HG02798 (cell line): ENCODE measurements around the gene CRISP2.
"Not testable (repeated sequence)": the region's sequence is repeated elsewhere in the genome, so short reads cannot be mapped to it uniquely, and the experiment has no call there.

Experiments
- ATAC-seq: cut with Tn5 transposase; IDR thresholded peaks from one replicate; pipeline ENCODE4 v1.9.1; 2021; ENCODE audit warnings: mild to moderate bottlenecking; ENCODE audit not compliant: unreplicated experiment, poor library complexity

CRISP2 gene, protein sequence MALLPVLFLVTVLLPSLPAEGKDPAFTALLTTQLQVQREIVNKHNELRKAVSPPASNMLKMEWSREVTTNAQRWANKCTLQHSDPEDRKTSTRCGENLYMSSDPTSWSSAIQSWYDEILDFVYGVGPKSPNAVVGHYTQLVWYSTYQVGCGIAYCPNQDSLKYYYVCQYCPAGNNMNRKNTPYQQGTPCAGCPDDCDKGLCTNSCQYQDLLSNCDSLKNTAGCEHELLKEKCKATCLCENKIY

DNA sequence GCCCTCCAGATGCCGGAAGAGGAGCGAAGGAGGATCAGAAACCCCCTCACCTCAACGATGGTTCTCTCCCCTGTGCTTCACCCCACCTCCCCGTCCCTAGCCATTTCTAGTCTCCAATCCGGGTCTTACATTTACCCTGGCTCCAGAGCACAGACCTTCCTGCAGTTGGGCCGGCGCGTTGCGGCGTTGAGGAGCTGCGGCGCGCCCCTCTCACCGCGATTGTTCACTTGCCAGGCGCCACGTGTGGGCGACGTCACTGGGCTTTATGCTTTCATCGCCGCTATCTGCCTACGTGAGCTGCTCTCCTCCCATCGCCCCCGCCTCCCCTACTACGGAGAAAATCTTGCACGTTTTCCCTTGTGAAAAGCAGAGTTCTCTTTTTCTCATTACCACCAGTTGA lies at the start of gene CRISP2:
TSS of gene CRISP2 (minus strand) at position 198 of the 400 bp plus-strand sequence. CDS start 4,347 bp downstream, outside the sequence.
- ATAC-seq = no peak

DNA sequence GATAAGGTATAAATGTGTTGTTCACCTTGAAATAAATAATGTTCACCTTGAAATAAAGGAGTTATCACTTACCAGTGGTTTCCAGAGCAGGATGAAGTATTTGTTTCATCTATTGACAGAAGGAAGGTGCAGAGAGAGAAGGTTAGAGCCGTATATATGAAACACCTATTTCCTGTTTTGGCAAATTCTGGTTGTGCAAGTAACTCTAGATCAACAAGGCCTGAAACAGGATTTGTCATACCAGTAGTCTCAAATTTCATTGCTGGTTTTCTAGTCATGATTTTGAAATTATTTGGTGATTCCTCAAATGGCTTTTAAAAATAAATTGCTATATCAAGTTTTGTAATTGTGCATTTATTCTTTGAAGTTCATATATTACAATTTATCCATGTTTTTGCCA lies 30.9 kb upstream of the CRISP2 start, which contains the start of gene CRISP3:
TSS of gene CRISP3 (minus strand) at position 130 of the 400 bp plus-strand sequence. CDS start at position 109, 21 bp downstream.
- ATAC-seq = no peak

DNA sequence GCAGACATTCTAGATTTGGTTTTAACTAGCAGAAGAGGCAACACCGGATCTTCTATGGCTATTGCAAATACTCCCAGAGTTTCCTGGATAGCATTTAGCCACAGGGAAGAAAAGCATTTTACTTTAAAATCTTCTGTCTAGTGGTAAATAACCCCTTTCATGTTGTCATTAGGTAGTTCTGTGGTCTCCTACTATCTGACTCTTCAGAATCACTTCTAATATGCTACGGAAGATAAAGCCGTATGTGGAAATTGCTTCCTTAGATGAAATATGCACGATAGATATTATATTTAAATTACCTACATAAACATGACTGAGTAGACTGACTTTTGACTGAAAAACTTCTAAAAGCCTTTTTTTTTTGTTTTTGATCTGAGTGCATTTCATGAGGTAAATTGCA lies 30.1 kb upstream of the CRISP2 start:
- no peak for ATAC-seq

DNA sequence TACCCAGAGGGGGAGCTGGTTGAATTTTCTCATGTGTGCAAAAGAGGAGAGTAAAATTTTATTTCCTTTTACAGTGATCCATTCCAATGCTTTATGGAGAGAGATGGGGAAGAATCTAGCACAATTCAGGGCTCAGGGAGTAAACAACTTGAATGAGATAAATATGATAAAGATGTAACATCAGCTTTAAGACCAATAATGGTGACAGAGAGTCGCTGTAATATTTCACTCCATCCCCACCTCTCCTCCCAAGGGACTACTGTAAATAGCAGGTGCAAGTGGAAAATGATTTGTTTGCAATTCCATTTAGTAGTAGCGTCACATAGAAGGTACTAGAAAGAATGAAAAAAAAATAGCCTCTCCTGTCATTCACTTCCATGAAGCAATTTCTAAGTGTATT lies 26.1 kb upstream of the CRISP2 start:
- ATAC-seq = no peak

DNA sequence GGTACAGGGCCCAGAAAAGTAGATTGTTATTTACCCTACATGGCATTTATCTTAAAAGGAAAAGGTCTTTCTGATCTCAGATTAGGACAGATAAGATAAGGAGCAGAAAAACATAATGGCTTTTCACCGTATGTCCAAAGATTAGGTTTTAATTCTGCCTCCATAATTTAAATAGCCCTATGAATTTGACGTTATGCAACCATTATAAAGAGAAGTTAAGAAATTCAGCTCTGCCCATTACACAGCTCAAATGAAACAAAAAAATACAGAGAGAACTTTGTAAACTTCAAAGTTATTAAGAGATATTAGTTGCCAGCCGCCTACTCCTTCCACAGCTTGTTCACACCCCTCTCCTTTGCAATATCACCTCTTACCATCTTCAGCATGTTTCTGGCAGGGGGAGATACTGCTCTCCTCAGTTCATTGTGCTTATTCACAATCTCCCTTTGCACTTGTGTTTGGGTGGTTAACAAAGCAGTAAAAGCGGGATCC lies 22.7 kb upstream of the CRISP2 start:
- no peak for ATAC-seq

DNA sequence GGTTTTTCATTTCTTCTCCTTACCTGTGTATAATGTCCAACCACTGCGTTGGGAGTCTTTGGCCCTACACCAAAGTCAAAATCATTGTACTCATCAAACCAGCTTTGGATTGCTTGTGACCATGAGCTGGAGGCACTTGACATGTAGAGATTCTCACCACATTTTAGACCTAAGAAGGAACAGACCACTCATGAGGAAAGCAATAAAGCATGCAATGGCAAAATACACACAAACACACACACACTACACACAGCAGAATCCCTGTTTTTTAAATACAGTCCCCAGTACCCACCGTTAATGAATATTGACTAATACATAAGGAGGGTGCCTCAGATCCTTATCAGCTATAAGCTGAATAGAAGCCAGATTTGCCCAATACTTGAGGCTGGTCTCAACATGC lies 20.3 kb upstream of the CRISP2 start:
- ATAC-seq = no peak

DNA sequence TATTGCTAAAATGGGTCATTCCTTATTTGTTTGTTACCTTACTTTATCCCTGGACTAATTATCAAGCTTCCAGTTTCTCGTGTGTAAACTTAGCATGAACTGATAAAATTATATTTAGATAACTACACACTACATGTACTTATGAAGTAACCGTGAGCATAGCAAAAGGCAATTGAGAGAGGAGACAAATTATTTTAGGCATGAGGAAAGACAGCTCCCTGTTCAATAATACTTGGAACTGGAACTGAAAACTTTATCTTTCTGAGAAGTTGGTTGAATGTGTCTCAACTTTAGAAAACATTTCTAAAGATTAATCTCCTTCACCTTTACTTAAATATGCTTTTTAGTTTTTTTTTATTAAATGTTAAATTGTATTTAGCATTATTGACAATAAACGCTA lies 19.4 kb upstream of the CRISP2 start:
- ATAC-seq = no peak

DNA sequence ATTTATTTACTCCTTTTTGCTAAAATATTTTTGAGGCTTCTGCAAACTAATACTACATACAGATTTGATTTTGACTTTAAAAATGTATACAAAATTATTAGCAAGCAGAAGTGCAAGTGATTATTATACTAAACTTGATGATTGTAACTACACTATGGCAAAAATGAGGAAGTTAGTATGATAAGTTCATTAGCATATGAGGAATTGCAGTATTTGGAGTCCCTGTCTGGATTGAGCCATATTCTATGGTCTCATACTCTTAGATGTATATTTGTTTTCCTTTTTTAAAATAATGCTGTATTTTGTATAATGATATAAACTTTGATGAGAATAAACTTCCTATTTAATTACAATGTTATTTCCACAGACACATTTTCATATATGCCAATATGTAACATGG lies 16.9 kb upstream of the CRISP2 start:
- ATAC-seq = no peak

DNA sequence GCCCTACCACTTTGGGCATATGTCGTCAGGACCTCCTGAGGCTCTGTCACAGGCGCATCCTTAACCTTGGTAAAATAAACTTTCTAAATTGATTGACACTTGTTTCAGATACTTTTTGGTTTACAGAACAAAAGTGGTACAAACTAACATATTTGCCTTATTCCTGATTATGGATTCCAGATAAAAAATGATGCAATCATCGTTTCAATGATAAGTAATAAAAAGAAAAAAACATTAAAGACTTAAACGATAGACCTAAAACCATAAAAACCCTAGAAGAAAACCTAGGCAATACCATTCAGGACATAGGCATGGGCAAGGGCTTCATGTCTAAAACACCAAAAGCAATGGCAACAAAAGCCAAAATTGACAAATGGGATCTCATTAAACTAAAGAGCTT lies 10.6 kb upstream of the CRISP2 start:
- ATAC-seq = not testable (repeated sequence)

DNA sequence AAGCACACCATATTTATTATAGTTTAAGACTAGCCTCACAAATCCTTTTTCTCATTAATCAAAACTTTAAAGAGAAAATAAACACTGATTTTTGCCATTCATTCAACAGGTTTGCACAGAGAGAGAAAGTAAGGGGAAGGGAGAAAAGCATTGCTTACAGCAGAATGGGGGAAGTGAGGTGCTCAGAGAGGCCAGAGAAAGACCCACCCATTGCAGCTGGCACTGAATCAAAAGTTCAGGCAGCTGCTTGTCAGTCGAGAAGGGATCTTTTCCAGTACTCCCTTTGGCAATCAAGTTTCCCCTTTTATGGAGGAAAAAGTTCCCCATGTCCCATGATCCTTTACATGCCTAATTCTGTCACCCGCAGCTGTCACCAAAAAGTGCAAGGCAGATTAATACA lies 8.0 kb upstream of the CRISP2 start:
- no peak for ATAC-seq

DNA sequence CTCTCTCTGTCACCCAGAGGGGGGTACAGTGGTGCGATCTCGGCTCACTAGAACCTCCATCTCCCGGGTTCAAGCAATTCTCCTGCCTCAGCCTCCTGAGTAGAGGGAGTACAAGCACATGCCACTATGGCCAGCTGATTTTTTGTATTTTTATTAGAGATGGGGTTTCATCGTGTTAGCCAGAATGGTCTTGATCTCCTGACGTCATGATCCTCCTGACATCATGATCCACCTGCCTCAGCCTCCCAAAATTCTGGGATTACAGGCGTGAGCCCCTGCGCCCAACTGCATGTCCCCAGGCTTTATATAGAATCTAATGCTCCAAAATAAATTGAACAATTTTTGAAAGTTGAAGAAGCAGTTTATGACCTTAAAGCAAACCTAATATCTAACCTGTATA lies 7.0 kb upstream of the CRISP2 start:
- no peak for ATAC-seq

DNA sequence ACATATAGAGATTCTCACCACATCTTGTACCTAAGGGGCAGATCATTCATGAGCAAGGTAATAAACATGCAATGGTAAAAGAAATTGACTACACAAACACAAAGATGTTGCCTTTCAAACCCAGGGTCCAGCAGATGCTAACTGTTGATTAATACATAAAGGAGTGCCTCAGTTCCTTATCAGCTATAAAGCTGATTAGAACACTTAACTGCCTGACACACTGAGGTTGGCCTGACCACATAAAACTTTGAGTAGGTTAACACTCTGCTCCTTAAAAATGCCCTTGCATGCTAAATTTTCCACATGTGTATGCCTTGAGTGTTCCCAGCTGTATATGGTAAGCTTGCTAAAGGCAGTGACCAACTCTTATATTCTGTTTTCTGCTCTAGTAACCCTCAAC lies 14.9 kb downstream of the CRISP2 start:
- ATAC-seq = no peak

DNA sequence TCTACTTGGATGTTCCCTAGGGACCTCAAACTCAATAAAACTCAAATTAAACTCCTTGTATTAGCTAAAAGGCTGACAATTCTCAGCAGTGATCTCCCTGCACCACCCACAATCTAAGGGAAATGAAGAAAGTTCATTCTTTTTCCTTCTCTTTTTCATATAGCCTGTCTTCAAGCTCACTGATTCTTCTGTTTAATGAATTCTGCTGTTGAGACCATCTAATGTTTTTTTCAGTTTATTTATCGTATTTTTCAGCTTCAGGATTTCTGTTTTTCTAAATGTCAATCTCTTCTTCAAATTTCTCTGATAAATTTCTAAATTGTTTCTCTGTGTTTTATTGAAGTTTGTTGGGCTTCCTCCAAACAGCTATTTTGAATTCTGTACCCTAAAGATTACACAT lies 19.8 kb downstream of the CRISP2 start:
- ATAC-seq = no peak

DNA sequence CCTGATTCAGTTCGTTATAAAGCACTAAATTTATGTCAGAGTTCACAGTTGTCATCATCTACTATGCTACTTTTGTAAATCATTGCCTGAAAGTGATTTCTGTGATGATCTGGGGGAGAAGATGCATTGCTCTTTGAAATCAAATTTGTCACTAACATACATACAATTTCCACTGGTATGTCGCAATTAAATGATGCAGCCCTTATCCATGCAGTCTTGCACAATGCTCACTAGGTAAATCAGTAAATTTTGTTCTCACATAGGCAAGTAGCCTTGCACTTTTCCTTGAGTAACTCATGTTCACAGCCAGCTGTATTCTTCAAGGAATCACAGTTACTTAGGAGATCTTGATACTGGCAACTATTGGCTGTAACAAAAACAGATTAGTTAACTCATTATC lies 20.8 kb downstream of the CRISP2 start:
- no peak for ATAC-seq

DNA sequence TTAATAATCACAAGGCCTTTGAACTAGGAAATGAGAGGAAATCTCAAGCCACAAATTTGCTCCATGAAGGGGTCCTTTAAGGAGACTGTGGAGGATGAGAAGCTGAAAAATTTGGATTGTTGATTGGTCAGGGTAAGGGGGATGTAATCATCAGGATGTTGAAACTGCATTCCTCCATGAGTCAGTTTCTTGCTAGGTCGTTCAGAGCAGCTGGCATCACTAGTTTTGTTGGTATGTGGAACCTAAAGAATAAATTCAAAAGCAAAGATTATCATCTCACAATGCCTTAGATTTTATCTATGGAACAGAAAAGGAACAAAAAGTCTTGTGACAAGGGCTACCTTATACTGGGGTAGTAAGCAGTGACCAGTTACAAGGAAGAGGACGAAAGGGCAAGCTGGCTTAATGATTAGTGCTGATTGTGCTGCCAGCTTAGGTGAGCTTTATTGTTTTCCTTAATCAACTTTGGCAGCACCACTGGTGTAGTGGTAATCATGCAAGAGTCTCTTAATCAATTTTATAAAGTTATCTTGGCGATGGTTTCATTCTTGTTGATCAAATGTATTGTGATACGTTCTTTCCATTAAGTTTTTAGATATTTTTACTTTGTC lies 36.6 kb downstream of the CRISP2 start:
- ATAC-seq = no peak

DNA sequence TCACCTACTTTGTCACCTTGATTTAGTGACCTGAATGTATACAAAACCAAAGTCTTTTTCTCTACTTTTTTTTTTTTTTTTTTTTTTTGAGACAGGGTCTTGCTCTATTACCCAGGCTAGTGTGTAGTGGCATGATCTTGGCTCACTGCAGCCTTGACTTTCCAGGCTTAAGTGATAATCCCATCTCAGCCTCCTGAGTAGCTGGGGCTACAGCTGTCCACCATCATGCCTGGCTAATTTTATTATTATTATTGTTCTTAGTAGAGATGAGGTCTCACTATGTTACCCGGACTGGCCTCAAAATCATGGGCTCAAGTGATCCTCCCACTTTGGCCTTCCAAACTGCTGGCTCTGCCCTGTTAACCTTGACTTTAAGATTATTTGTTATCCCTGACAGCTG lies 37.5 kb downstream of the CRISP2 start:
- no peak for ATAC-seq

DNA sequence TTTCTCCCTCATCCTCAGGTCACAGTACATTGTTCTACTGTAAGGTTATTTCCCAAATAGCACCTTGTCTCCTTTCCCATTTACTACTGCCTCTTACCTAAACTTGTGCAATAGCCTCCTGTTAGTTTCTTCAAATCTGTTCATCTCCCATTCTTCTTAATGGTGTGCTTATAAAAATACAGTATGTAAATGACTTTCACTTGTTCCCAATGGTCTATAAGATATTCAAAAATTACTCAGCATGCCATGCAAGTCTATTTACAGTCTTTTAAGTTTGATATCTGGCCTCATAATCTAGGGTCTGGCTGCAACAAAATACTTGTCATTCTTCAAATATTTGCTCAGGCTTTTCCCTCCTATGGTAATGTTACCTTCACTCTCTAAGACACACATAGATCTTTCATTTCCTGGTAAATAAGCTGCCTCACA lies 45.2 kb downstream of the CRISP2 start:
- ATAC-seq = no peak

DNA sequence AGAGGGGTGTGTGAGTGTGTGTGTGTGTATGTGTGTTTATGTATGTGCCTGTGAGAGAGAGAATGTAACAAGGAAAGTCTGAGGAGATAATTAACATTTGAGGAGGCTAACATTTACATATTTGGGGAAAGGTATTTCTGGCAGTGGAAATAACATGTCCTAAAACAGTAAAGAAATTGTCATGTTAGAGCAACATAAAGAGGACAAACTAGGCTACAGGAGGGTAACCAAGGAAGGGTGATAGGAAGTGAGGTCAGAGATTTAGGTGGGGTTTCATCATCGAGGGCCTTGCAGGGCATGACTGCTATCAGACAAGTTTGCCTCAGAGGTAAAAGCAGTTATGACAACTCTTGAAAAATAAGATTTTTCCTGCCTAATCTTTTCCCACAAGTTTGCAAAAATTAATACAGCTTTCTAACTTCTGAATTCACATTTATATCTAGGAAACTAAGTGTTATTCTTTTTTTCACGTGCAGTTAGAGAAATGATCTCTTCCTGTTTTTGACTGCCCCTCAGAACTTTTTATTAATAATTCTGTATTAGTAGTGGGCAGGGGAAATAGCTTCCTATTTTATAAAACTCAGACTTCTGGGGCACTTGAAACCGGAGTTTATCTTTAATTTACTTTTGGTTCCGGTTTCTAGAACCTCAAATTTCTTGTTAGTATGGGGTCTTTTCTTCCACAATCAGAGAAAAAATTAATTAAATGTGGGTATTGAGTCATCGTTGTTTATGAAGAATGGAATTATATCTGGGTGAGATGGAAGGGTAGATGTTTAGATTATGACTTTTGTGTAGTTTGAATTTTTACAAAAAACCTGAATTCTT lies 46.2 kb downstream of the CRISP2 start:
- ATAC-seq = no peak

DNA sequence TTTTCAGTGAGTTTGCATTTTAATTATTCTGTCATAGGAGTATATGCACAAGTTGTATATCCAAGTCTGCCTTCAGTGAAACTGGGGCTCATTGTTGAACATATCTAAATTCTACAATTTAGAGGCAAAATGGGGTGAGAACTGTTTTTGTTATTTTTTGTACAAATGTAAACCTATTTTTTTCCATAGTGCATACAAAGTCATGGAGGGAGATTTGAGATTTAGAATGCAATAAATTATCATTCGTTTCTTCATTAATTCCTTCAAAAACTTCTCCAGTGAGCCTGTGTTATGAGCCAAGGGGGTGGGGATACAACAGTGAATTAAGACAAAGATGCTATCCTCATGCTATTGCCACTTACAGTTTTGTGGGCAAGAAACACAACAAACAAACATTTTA lies 46.9 kb downstream of the CRISP2 start:
- no peak for ATAC-seq

DNA sequence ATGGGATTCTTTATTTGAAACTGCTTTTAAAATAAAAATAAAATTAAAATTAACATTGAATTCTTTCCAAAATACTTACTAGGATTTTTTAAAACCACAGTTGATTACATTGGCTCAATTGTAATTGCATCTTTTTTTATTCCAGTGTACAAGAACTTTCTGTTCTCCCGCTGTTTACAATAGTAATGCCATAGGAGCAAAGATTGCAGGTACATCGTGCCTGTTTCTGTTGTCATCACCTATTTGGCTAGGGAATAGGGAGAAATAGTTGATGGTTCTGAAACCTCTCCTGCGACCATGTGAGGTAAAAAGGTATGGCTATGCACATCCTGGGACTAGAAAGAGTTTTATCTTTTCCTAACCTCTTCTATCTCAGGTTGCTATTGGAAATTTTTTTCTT lies 48.5 kb downstream of the CRISP2 start:
- ATAC-seq = no peak

DNA sequence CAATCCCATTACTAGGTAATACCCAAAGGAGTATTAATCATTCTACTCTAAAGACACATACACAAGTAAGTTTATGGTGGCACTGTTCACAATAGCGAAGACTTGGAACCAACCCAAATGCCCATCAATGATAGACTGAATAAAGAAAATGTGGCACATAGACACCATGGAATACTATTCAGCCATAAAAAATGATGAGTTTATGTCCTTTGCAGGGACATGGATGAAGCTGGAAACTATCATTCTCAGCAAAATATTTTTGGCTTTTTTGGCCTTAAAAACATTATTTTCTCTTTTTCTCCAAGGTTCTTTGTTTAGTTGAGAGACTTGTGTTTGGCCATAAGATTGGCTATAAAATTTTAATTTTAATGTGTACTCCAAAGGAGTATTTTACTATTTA lies 49.3 kb downstream of the CRISP2 start:
- ATAC-seq = not testable (repeated sequence)
